Smooth muscle cell (in vitro differentiated cells): ENCODE results near the gene ANAPC1. TPM values are rescaled to one million over a fixed set of nuclear protein-coding genes. Genes with fewer than 3 reads are reported as not detected.
"Not testable (repeated sequence)": the region's sequence is repeated elsewhere in the genome, so short reads cannot be mapped to it uniquely, and the experiment has no call there.

Experiments used
- DNase-seq: peaks from one replicate; lab custom pipeline; 2025; ENCODE audit not compliant: unreplicated experiment; lab: John Stamatoyannopoulos, UW
- H2AFZ ChIP-seq: fragments of 200-600 bp; sonication (generic); 2 replicates; pipeline ENCODE4 v1.6.0; 2016; ENCODE audit warnings: antibody characterized with exemption, low read depth, mild to moderate bottlenecking
- H3F3A ChIP-seq: fragments of 200-600 bp; sonication (generic); 2 replicates; pipeline ENCODE4 v1.6.0; 2017; ENCODE audit warnings: antibody characterized with exemption, low read depth
- H3K27ac ChIP-seq: fragments of 200-600 bp; sonication (generic); 2 replicates; pipeline ENCODE4 v1.5.1; 2016; ENCODE audit warnings: low read depth, mild to moderate bottlenecking
- H3K27me3 ChIP-seq: fragments of 200-600 bp; sonication (generic); 2 replicates; pipeline ENCODE4 v1.6.1; 2016; ENCODE audit warnings: low read depth, mild to moderate bottlenecking
- H3K36me3 ChIP-seq: fragments of 200-600 bp; sonication (generic); 2 replicates; pipeline ENCODE4 v1.5.1; 2016; ENCODE audit warnings: low read depth
- H3K4me1 ChIP-seq: fragments of 200-600 bp; sonication (generic); 2 replicates; pipeline ENCODE4 v1.5.1; 2016; ENCODE audit warnings: low read depth
- H3K4me2 ChIP-seq: fragments of 200-600 bp; sonication (generic); 2 replicates; pipeline ENCODE4 v1.6.0; 2016; ENCODE audit warnings: mild to moderate bottlenecking
- H3K4me3 ChIP-seq: fragments of 200-600 bp; sonication (generic); 2 replicates; pipeline ENCODE4 v1.5.1; 2016; ENCODE audit warnings: mild to moderate bottlenecking
- H3K79me2 ChIP-seq: fragments of 200-600 bp; sonication (generic); 2 replicates; pipeline ENCODE4 v1.6.0; 2016; ENCODE audit warnings: low read depth, mild to moderate bottlenecking
- H3K9ac ChIP-seq: fragments of 200-600 bp; sonication (generic); 2 replicates; pipeline ENCODE4 v1.6.0; 2016; ENCODE audit warnings: low read depth
- H3K9me3 ChIP-seq: fragments of 200-600 bp; sonication (generic); replicated peaks from 2 replicates; pipeline ENCODE4 v1.5.1; 2016; ENCODE audit warnings: low read depth
- H4K20me1 ChIP-seq: fragments of 200-600 bp; sonication (generic); 2 replicates; pipeline ENCODE4 v1.6.0; 2016; ENCODE audit warnings: low read depth
- WGBS: methylation state at CpG from one replicate; pipeline ENCODE4 v1.1.7; 2016; ENCODE audit warnings: low lambda C conversion rate; 5-methylcytosine and 5-hydroxymethylcytosine counted together
- polyA plus RNA-seq: library from polyadenylated mRNA; unstranded; fragments of >200 nt; fragmentation: Nextera tagmentation; extraction: Ambion mirVana; gene quantifications from 2 replicates; pipeline ENCODE4 v1.2.1, GENCODE V29; 2016
- total RNA-seq: library from RNA; depleted of rRNA; stranded (reverse); fragments of >200 nt; gene quantifications from 2 replicates; pipeline ENCODE4 v1.2.3, GENCODE V29; 2014
- TF ChIP-seq, protein P1 (sequence below): fragments of 200-600 bp; sonication (generic); IDR thresholded peaks from 2 replicates; pipeline ENCODE4 v1.5.1; 2017; ENCODE audit warnings: borderline replicate concordance, mild to moderate bottlenecking, antibody characterized with exemption; ENCODE audit not compliant: insufficient read depth, poor library complexity, severe bottlenecking

Gene ANAPC1
- total and polyA plus RNA-seq, 2 experiments from 2014 or later, result 8.4 to 39.7 TPM

DNA sequence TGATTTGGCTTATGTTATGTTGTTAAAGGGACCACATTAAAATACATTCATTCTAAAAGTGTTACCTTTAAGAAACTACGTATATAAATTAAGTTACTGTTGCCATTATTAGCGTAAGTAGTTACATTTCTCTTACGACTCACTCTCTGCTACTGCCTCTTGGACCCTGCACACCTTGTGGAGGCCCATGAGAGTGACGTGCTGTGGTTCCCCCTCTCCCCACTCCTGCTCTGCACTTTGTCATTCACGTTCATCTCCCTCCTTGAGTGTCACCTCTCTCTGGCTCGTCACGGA, 13.6 kb upstream of the ANAPC1 start:
- Histone ChIP-seq H3K27ac (peak overlapping the region; percentile 36), H3K9me3 (no peaks in the 10 kb centered on the region), H3K79me2 (peaks cover 18% of the 10 kb centered on the region), H3K27me3 (no peaks in the 10 kb centered on the region), H2AFZ (peak overlapping the region; percentile 76), H4K20me1 (no peaks in the 10 kb centered on the region), H3F3A (no peaks in the 10 kb centered on the region), H3K4me2 (peak overlapping the region; percentile 99), H3K9ac (peak overlapping the region; percentile 56), H3K4me3 (peak overlapping the region; percentile 93), H3K36me3 (no peaks in the 10 kb centered on the region), H3K4me1 (peaks cover 3% of the 10 kb centered on the region)
- TF ChIP-seq, protein P1, sequence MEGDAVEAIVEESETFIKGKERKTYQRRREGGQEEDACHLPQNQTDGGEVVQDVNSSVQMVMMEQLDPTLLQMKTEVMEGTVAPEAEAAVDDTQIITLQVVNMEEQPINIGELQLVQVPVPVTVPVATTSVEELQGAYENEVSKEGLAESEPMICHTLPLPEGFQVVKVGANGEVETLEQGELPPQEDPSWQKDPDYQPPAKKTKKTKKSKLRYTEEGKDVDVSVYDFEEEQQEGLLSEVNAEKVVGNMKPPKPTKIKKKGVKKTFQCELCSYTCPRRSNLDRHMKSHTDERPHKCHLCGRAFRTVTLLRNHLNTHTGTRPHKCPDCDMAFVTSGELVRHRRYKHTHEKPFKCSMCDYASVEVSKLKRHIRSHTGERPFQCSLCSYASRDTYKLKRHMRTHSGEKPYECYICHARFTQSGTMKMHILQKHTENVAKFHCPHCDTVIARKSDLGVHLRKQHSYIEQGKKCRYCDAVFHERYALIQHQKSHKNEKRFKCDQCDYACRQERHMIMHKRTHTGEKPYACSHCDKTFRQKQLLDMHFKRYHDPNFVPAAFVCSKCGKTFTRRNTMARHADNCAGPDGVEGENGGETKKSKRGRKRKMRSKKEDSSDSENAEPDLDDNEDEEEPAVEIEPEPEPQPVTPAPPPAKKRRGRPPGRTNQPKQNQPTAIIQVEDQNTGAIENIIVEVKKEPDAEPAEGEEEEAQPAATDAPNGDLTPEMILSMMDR, result no peak
- WGBS, result 16% methylated on average over 7 of the region's 7 CpGs
- DNase-seq, result no peak

DNA sequence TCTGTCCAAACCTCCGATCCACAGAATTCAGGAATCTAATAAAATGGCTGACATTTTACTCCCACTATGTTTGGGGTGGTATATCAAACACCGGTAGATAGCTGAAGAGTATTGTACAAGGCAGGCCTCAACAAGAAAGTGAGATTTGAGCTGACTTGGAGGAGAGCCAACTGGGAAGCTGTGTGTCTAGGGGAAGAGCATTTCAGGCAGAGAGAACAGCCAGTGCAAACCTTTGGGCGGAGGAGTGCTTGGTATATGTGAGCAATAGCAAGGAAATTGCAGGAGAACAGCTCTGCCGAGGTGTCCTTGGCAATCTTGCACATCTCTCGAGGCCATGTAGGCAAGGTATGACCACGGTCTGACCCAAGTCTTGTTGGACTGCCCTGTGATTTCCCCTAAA, 12.6 kb upstream of the ANAPC1 start:
- WGBS, result 94% methylated on average over 6 of the region's 6 CpGs
- Histone ChIP-seq H3K27me3 (no peaks in the 10 kb centered on the region), H3K36me3 (no peaks in the 10 kb centered on the region), H3K79me2 (peaks cover 8% of the 10 kb centered on the region), H3K9ac (no peak overlapping the region), H3K4me3 (no peak overlapping the region), H3F3A (no peaks in the 10 kb centered on the region), H4K20me1 (no peaks in the 10 kb centered on the region), H3K4me1 (peaks cover 3% of the 10 kb centered on the region), H3K27ac (no peak overlapping the region), H2AFZ (no peak overlapping the region), H3K9me3 (no peaks in the 10 kb centered on the region), H3K4me2 (no peak overlapping the region)
- no peak for DNase-seq
- TF ChIP-seq, protein P1, result no peak

DNA sequence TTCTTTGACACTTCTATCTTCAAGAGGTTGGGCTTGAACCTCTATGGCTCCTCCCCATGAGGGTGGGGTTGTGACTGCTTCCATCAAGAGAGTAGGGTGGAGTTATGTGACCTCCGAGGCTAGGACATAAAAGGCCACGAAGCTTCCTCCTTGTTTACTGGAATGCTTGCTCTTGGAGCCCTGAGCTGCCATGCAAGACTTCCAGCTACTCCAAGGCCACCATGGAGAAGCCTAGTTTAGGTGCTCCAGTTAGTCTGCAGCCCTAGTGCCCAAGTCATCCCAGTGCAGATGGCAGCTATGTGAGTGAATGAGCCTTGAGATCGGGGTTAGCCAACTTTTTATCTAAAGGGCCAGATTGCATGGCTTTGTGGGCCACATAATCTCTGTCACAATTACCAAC, 12.0 kb upstream of the ANAPC1 start:
- Histone ChIP-seq H2AFZ (no peak overlapping the region), H3K4me1 (peaks cover 3% of the 10 kb centered on the region), H3K36me3 (no peaks in the 10 kb centered on the region), H3K27ac (no peak overlapping the region), H3K4me3 (no peak overlapping the region), H3K4me2 (no peak overlapping the region), H3K27me3 (no peaks in the 10 kb centered on the region), H3K9me3 (no peaks in the 10 kb centered on the region), H4K20me1 (no peaks in the 10 kb centered on the region), H3F3A (no peaks in the 10 kb centered on the region), H3K79me2 (peaks cover 2% of the 10 kb centered on the region), H3K9ac (no peak overlapping the region)
- no peak for DNase-seq
- WGBS, result 77% methylated on average over 3 of the region's 3 CpGs
- TF ChIP-seq, protein P1, result no peak

GRCh38 chr2:111884592-111884964, 585 bp upstream of the ANAPC1 start:
- peak overlapping the region; percentile 100 for H2AFZ ChIP-seq
- no peaks in the 10 kb centered on the region for H3K27me3 ChIP-seq
- peak overlapping the region; percentile 80 for H3K9ac ChIP-seq
- H3K27ac ChIP-seq, result peak overlapping the region; percentile 30
- H4K20me1 ChIP-seq, result no peaks in the 10 kb centered on the region
- no peaks in the 10 kb centered on the region for H3K36me3 ChIP-seq
- peak overlapping the region; percentile 95 for H3K4me2 ChIP-seq
- TF ChIP-seq, protein P1, result no peak
- peaks cover 19% of the 10 kb centered on the region for H3K79me2 ChIP-seq
- no peaks in the 10 kb centered on the region for H3K9me3 ChIP-seq
- H3K4me1 ChIP-seq, result peaks cover 5% of the 10 kb centered on the region
- no peaks in the 10 kb centered on the region for H3F3A ChIP-seq
- peak overlapping the region; percentile 89 for H3K4me3 ChIP-seq
- WGBS, result 30% methylated on average over 11 of the region's 11 CpGs
- no peak for DNase-seq

- H3K9ac ChIP-seq, DNase-seq, H3K27ac ChIP-seq, H4K20me1 ChIP-seq, H3K9me3 ChIP-seq, H3K36me3 ChIP-seq, H3K27me3 ChIP-seq, H3K4me1 ChIP-seq, H3K4me3 ChIP-seq, H3K4me2 ChIP-seq, H2AFZ ChIP-seq, H3F3A ChIP-seq, H3K79me2 ChIP-seq: not testable (repeated sequence)
- 89% methylated on average over 2 of the region's 2 CpGs for WGBS
These were observed 11.2 kb downstream of the ANAPC1 start for GRCh38 chr2:111872806-111873205.

DNA sequence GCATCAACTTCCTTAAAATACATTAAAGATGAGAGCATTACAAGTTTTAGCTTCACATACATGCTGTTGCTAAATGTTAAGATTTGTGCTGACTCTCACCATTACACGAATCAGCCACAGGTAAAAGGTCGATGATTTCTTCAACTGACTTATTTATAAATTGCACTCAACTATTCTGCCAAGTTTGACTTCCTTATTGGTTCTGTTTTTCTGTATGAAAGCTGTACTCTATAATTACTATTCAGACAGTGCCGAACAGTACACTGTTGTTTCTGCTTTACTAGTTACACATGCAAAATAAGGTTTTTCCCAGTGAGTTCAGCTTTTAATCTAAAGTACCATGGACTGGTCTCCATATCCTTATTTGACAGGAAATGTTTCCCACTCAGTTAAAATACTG, 18.9 kb downstream of the ANAPC1 start:
- H3K9ac ChIP-seq, H3K4me3 ChIP-seq, H3K9me3 ChIP-seq, H3K36me3 ChIP-seq, H3K79me2 ChIP-seq, H3F3A ChIP-seq, H3K4me2 ChIP-seq, H3K4me1 ChIP-seq, H4K20me1 ChIP-seq, DNase-seq, H3K27me3 ChIP-seq, H2AFZ ChIP-seq, H3K27ac ChIP-seq: not testable (repeated sequence)
- 89% methylated on average over 3 of the region's 3 CpGs for WGBS
